Measurements from ENCODE around the gene MAP4. TPM values are rescaled to one million over a fixed set of nuclear protein-coding genes. Genes with fewer than 3 reads are reported as not detected.

MAP4 gene
- total RNA-seq, 1 donor from 2014 or later, result 142 TPM

- H3K27ac ChIP-seq, result no peak overlapping the region
- no peaks in the 10 kb centered on the region for H3K9me3 ChIP-seq
- no peak for TF ChIP-seq POLR2AphosphoS5 (IDR thresholded peaks at IDR 0.05; ENCODE audit: insufficient read depth in 1 of 2, low read depth in 1 of 2)
- no peak for TF ChIP-seq CTCF (IDR thresholded peaks at IDR 0.05)
- TF ChIP-seq POLR2A (IDR thresholded peaks at IDR 0.05), result no peak
- H3K27me3 ChIP-seq, result no peaks in the 10 kb centered on the region
- H3K4me3 ChIP-seq, result no peak overlapping the region
- H3K4me1 ChIP-seq, result no peaks in the 10 kb centered on the region
- intact Hi-C loops (cut with DNase I), result no loop called here
- H3K36me3 ChIP-seq, result no peaks in the 10 kb centered on the region
- no peak for DNase-seq (ENCODE audit: extremely low spot score in 2 of 2)
Measured at GRCh38 chr3:47954567-47954966, 61.6 kb downstream of the MAP4 start.

GRCh38 chr3:47950453-47951169 is 65.6 kb downstream of the MAP4 start:
- H3K4me3 ChIP-seq, result no peak overlapping the region
- no peaks in the 10 kb centered on the region for H3K9me3 ChIP-seq
- H3K27me3 ChIP-seq, result no peaks in the 10 kb centered on the region
- TF ChIP-seq POLR2A (IDR thresholded peaks at IDR 0.05) (no peak), POLR2AphosphoS5 (IDR thresholded peaks at IDR 0.05; ENCODE audit: insufficient read depth in 1 of 2, low read depth in 1 of 2) (no peak), CTCF (IDR thresholded peaks at IDR 0.05) (no peak)
- no peak for DNase-seq (ENCODE audit: extremely low spot score in 2 of 2)
- no peak overlapping the region for H3K27ac ChIP-seq
- no peaks in the 10 kb centered on the region for H3K36me3 ChIP-seq
- intact Hi-C loops (cut with DNase I), result no loop called here
- no peaks in the 10 kb centered on the region for H3K4me1 ChIP-seq

- intact Hi-C loops (cut with DNase I), result no loop called here
- no peaks in the 10 kb centered on the region for H3K9me3 ChIP-seq
- no peaks in the 10 kb centered on the region for H3K36me3 ChIP-seq
- H3K4me1 ChIP-seq, result no peaks in the 10 kb centered on the region
- H3K27ac ChIP-seq, result no peak overlapping the region
- no peak overlapping the region for H3K4me3 ChIP-seq
- H3K27me3 ChIP-seq, result no peaks in the 10 kb centered on the region
- DNase-seq (ENCODE audit: extremely low spot score in 2 of 2), result no peak
- TF ChIP-seq POLR2AphosphoS5 (IDR thresholded peaks at IDR 0.05; ENCODE audit: insufficient read depth in 1 of 2, low read depth in 1 of 2), result no peak
- no peak for TF ChIP-seq POLR2A (IDR thresholded peaks at IDR 0.05)
- no peak for TF ChIP-seq CTCF (IDR thresholded peaks at IDR 0.05)
Measured at GRCh38 chr3:47949979-47950378, 66.2 kb downstream of the MAP4 start.

GRCh38 chr3:47940232-47940631 is 76.0 kb downstream of the MAP4 start:
- TF ChIP-seq POLR2A (IDR thresholded peaks at IDR 0.05) (no peak), CTCF (IDR thresholded peaks at IDR 0.05) (no peak), POLR2AphosphoS5 (IDR thresholded peaks at IDR 0.05; ENCODE audit: insufficient read depth in 1 of 2, low read depth in 1 of 2) (no peak)
- no peaks in the 10 kb centered on the region for H3K36me3 ChIP-seq
- no peak overlapping the region for H3K27ac ChIP-seq
- H3K4me1 ChIP-seq, result no peaks in the 10 kb centered on the region
- no peaks in the 10 kb centered on the region for H3K27me3 ChIP-seq
- no peak overlapping the region for H3K4me3 ChIP-seq
- H3K9me3 ChIP-seq, result no peaks in the 10 kb centered on the region
- intact Hi-C loops (cut with DNase I), result no loop called here
- no peak for DNase-seq (ENCODE audit: extremely low spot score in 2 of 2)

GRCh38 chr3:47932421-47932820 is 83.8 kb downstream of the MAP4 start:
- H3K27me3 ChIP-seq, result no peaks in the 10 kb centered on the region
- TF ChIP-seq POLR2A (IDR thresholded peaks at IDR 0.05) (no peak), CTCF (IDR thresholded peaks at IDR 0.05) (no peak), POLR2AphosphoS5 (IDR thresholded peaks at IDR 0.05; ENCODE audit: insufficient read depth in 1 of 2, low read depth in 1 of 2) (no peak)
- peaks cover 4% of the 10 kb centered on the region for H3K4me1 ChIP-seq
- H3K9me3 ChIP-seq, result no peaks in the 10 kb centered on the region
- DNase-seq (ENCODE audit: extremely low spot score in 2 of 2), result no peak
- no peak overlapping the region for H3K4me3 ChIP-seq
- H3K27ac ChIP-seq, result no peak overlapping the region
- intact Hi-C loops (cut with DNase I), result no loop called here
- peaks cover 0 to 7% of the 10 kb centered on the region in 2 donors for H3K36me3 ChIP-seq
